ENCODE results near the gene AATF.

The AATF gene

DNA sequence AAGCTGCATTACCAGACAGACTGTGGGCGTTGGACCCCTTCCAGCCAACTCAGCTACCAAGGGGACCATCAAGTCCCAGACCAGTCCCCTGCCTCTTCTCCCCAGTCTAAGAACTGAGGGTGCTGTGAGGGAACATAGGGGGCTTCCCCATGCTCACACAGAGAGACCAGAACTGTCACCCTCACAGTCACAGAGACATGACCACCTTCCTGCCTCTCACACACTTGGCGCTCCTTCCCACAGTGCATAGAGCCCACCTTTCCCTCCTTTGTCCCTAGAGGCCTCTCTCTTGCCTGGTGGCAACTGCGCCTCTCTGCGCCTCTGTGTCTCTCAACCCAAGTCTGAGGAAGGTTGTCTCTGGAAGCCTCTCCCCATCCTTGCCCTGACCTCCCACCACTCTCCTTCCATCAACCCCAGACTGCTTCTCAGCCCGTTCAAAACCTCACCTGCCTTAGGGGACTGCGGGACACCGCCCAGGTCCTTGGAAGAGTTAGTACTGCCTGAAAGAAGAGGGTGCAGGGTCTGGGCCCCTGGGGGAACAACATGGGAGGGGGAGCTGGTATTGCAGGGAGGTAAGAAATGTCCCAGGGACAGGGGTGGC lies 17.6 kb upstream of the AATF start:
- FAIRE-seq, result no peak

DNA sequence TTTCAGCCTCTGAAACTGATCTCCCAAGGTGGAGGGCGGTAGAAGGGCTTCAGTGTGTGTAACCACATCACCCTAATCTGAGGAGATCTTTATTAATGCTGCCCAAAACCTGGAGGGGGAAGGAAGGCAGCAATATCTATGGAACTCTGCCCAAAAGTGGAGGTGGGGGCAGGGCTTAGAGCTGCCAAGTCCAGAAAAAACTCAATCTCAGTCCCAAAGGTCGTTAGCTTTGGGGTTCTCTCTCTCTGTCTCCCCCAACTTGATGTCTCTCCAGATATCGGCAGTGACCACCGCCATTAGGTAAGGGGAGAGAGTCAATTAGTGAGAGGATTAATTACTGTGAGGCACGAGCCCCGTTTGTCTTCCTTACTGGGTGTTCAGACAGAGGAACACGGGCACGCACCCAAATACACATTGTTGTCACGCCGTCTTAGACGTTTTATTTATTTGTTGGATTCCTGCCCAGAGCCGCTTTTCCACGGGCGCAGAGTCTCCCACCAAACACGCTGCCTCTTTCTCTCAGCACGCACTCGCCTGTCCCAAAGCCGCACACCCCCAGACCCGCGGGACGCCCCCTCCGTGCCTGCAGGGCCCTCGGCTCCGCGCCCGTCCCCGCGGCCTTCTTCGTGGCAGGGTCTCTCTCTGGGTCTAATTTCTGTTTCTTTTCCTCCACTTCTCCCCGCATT lies 16.9 kb upstream of the AATF start:
- no peak for FAIRE-seq

DNA sequence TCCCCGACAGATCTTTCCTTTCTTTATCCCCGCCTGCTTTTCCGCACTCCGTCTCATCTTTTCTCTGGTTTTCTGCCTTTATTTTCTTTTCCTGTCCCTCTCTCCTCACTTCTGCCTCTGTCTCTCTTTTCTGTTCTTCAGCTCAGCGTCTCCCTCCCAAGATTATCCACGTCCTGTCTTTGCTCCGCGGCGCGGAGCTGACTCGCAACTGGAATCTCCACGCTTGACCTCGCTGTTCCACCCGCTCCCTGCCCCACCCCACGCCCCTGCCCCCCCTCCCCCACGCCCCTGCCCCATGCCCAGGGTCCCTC lies 16.4 kb upstream of the AATF start:
- no peak for FAIRE-seq

DNA sequence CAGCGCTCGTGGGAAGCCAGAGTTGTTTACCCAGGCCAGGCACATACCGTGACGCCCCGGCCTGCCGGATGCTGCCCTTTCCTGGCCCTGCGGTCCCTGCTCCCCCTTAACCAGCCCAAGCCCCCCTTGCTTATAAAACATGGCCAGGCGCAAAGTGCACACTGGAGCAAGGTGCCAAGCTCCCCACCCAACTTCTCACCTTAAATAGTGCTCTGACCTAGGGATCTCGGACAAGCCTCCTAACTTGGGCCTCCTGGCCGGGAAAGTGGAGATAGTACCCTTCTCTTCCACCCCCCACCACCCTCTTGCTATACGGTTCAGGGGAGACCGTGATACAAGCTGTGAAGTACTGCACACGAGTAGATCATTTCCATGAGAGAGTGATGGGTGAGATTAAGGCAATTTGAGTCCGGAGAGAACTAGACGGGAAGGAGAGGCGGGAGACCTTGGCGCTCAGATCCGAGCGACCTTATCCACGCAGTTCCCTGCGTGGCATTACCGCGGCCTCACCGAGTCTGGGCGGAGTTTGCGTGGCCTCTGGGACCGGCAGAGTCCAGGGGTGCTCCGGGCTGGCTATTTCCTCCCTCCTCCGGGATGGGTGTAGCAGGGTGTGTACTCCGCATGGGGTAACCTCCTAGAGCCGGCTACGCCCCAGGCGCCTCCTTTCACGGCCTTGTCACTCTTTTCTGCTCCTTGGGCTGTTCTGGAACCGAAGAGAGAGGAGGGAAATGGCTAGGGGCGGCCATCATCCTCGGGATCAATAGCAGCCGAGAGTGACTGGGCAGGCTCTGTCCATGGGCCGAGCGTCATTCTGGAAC lies 15.9 kb upstream of the AATF start:
- FAIRE-seq, result no peak

DNA sequence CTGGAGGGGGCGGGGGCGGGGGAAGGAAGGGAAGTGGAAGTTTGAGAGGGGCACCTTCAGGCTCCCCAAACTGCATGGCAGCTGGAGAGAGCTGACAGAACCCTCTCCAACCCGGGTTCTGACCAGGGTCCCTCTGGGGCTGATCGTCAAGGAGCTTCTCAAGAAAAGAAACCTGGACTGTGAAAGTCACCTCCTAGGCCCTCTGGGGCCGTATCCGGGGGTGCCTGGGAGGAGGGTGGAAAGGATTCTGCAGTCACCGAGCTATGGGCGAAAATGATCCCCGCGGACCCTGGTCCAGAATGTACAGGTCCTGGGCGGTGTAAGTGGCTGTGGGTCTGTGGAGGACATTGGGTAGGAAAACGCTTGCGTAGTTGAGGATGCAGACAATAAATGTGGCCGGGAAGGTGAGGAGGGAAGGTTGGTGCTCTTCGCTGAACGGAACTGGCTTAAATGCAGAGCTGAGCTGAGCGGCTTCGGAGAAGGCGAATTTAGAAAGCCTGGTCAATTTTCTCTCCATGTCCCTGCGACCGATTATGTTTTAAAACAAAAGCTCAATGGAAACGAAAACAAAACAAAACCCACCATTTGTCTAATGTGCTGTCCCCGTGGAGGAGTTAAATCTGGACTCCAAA lies 15.1 kb upstream of the AATF start:
- no peak for FAIRE-seq

DNA sequence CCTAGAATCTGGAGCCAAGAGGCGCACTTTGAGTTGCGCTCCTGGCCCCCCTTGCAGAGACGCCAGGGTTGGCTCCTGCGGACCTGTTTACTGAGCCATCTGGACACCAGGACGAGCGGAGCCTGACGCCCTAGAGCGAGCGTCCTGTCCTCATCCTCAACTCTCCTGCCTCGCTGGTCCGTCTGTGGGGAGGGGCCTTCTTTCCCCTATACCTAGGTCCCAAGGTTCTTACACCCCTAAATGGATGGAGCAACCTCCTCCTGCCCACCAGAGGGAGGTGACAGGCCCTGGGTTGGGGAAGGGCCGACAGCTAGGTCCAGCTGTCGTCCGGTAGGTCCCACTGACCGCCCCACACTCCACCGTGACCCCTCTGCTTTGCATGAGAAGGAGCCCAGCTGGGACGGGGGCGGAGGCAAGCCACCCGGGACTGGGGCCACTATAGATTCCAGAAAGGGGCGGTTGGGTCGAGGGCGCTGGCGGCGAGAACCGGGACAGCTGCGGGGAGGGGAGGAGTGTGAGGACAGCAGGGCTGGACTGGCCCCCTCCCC lies 14.5 kb upstream of the AATF start:
- no peak for FAIRE-seq

DNA sequence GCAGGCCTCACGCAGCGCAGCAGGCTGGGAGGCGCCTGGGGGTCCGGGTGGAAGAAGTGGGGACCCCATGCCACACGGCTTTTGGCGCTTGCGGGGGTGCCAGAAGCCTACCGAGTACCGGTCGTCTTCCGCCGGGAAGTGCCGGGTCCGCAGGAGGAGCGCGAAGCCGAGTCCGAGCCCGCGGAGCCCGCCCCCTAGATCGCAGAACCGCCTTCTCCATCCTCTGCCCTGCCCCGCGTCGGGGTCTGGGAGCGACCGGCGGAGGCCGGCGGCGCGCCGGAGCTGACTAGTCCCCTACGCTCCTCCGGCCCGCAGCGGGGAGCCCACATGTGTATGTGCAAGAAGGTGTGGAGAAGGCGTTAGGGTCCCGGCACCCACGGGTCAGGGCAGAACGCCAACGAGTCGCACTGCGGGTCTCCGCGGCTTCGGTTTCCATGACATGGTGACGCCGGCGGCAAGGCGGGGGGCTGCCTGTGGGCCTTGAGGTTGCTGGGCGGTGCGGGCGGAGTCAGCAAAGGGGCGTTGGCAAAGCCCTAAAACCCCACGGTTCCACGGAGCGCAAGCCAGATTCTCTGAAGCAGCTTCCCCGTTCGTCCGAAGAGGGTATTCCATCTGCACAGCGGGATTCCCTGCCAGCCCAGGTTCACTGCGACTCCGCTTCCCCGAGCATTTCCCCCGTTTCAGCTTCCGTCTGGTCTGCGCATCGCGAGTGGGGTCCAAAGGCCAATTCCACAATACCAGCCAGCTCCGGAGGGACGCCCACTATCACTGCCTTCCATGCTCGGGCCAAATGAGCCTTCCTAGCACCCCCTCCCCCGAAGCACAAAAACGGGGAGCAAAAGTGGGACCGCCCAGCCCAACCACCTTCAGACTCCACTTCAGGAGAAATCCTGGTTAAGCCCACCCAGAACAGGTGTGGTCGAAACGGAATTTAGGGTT lies 13.8 kb upstream of the AATF start:
- FAIRE-seq, result no peak

DNA sequence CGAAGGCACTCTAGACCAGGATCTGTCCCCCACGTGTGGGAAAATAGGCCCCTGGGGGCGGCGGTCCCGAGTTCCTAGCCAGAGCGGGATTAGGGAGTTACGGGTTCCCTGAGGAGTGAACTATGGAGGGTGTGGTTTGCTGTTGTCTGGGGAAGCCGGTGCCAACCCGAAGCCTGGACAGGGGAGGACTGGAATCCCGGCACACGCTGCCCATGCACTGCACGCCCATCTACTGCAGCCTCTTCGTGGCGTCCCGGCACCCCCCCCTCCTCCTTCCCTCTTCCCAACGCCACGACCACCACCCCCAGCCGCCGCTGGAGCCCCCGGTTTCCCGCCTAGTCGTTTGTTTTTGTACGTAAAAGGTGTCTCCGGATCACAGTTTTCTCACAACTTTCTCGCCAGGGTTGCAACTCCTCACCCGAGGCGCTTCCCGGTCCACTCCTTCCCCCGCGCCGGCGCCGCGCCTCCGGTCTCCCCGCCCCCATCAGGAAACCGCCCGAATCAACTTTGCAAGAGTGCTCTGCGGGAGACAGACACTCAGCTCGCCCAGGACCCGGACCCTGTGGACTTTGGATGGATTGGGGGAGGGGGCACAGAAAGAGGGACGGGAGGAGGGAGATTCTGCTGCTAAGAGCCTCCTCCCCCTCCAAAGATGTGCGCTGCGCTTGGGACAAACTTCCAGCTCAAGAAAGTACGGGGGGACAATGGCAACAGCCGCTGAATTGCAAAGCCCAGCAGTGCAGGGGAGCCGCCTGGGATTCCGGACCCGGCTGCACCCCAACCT lies 12.9 kb upstream of the AATF start:
- FAIRE-seq, result no peak

DNA sequence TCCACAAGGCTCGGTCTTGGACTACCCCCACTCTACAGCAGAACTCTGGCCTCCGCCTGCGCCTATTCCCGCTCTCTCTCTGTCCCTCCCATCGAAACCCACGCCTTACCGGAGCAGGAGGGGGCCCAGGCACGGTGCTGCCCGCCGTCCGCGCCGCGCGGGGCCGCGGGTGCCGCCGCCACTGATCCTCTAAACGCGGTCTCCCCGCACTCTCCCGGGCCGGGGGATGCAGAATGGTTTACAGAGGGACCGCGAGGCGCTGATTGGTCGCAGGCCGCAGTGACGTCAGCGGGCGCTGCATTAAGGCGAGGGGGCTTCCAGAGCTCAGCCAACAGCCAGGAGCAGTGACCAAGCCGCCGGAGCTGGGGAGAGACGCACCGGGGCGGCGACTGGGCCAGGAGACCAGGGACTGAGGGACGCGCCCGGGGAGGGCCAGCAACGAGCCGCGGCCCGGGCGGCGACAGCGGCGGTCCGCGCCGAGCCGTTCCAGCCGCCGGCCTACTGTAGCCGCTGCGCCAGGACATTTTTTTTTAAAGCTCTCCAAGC lies 12.2 kb upstream of the AATF start:
- no peak for FAIRE-seq

DNA sequence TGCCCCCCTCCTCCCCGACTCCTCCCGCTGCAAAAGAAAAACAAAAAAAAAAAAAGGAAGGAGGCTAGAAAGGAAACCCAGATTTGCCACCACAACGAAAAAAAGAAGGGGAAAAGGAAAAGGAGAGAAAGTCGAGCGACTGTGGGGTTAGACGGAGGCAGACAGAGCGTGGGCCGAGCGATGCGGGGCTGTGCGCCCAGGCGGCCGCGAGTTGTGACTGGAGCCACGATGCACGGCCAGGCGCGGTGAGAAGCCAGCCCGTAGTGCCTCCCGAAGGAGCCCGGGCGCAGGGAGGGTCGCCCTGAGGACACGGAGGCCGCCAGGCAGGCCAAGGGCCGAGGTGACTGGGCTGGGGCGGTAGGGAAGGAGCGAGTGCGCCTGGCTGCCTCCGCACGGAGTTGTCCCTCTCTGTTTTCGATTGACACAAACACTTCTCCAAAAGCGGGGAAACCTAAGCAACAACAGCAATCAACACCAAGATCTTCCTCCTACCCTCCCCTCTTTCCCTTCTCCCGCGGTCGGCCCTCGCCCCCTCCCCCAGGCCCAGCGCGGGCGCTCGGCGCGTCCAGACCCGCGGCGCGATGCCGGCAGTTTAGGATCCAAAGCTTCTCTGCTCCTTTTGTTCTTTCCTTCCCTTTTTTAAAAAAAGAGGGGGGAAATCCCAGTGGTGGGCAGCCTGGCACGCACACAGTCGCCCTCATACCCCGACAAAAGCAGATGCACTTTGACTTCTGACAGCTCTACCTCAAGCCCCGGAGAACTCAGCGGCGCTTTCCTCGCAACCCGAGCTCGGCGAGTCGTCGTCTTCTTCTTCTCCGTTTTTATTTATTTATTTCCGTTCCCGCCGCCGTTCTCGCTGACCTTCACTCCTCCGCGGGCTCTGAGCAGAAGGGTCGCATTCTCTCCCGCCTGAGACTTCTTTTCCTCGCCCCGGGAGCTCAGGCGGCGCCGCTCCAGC lies 11.5 kb upstream of the AATF start, which contains the start of gene LHX1:
Gene LHX1 (plus strand): TSS at position 475 of the 958 bp plus-strand sequence. CDS start 723 bp downstream, outside the sequence.
- no peak for FAIRE-seq

DNA sequence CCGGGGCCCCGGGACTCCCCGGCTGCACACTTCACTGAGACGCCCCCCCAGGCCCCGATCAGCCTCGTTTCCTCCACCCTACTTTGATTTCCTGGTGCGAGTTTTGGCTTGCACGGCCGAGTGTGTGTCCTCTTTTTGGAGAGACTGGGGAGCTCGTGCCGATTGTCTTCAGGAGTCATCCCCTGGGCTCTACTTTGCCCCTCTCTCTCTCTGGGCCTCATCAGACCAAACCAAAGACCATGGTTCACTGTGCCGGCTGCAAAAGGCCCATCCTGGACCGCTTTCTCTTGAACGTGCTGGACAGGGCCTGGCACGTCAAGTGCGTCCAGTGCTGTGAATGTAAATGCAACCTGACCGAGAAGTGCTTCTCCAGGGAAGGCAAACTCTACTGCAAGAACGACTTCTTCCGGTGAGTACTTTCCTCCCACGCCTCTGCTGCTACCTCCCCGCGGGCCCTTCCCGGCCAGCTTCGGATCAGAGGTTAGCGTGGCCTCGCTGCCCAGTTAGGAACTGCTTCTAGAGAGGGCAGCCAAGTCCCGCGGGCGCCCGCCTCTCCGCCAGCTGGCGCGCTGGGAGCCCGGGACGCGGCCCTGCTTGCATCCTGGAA lies 10.7 kb upstream of the AATF start:
- FAIRE-seq, result no peak

DNA sequence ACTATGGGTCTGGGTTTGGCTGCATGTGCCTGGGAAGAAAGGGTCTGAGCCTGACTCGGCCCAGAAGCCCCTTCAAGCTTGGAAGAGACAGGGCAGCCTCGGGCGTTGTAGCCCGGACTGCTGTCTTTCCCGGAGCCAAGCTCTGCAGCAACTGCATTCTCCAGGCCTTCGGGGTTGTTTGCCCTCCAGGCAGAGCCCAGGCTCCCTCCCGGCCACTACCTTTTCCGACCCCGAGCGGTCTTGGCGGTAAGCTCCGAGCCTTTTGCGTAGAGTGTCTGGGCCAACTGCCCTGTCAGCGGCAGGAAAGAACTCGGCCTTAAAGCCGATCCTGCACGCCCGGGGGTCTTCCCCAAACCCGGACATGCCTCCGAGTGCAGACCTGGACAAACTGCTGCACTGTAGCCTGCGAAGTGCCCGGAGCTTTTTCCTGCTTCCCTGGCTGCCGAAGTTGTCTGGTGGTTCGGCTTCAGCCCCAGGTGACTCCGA lies 10.1 kb upstream of the AATF start:
- FAIRE-seq, result no peak

DNA sequence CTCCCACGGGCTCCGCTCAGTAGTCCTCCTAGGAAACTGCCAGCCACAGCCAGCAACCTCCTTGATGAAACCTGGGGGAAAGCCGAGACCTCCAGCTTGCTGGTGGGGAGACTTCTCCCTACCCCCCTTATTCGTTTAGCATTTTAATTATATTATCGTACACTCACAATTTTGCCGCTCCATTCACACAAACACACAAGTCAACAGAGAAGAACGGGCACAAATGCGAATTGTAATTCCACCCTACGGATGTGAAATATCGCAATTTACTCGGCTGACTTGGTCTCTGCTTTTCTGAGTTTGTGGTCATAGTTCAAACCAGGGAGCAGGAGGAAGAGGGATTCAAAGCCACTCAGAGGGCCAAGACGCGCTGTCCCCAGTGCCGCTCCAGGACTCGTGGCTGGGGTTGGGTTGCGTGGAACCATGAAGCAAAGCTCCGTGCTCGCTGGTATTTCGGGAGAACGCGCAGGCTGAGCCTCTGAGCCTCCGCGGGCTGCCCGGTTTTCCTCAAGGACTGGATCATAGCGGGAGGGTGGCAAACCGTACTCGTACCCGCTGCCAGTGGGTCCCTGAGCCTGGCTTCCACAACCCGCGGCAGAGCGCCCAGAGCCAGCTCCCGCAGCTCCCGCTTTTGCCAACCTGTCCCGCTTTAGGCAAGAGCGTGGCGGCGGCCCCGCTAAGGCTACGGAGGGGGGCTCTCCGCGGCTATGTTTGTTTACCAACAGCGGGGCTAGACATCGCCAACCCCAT lies 9.5 kb upstream of the AATF start:
- no peak for FAIRE-seq

DNA sequence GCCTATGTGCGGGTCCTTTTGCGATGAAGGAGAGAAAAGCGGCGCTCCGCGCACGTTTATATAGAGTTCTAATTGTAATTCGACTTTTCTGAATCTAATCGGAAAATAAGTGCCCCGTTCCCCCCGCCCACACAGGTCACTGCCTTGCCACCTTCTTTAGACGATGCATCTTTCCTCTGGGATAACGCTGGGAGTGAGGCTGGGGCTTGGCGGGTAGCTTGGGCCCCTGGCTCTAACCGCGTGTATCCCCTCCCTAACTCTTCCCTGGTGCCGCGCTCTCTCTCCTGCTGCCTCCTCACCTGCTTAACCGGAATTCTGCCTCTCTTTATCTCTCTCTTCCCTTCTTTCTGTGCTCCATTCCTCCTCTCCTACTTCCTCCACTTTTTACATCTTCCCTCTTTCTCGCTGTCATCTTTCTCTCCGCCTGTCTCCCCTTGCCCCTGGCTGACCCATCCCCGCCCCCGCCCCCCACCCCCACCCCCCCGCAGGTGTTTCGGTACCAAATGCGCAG lies 8.9 kb upstream of the AATF start:
- no peak for FAIRE-seq

DNA sequence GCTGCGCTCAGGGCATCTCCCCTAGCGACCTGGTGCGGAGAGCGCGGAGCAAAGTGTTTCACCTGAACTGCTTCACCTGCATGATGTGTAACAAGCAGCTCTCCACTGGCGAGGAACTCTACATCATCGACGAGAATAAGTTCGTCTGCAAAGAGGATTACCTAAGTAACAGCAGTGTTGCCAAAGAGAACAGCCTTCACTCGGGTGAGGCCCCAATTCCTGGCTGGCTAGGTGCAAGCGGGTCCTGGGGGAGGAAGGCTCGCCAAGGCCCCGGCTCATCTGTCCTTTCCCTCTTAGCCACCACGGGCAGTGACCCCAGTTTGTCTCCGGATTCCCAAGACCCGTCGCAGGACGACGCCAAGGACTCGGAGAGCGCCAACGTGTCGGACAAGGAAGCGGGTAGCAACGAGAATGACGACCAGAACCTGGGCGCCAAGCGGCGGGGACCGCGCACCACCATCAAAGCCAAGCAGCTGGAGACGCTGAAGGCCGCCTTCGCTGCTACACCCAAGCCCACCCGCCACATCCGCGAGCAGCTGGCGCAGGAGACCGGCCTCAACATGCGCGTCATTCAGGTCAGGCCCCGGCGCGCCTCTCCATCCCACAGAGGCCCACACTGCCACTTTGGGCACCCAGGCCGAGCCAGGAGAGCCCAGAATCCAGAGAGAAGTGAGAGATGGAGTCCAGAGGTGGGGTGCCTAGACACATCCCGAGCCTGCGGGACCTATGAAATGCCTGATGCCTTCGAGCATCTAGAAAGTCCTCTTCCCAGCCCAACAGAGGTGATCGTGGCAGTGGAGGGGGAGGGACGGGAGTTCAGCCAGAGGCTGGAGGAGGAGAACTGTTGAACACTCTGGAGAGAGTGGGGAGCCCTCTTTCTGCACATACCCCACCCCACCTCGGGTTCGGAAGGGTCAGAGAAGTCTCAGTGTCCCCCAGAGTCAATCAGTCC lies 8.2 kb upstream of the AATF start:
- FAIRE-seq, result no peak

DNA sequence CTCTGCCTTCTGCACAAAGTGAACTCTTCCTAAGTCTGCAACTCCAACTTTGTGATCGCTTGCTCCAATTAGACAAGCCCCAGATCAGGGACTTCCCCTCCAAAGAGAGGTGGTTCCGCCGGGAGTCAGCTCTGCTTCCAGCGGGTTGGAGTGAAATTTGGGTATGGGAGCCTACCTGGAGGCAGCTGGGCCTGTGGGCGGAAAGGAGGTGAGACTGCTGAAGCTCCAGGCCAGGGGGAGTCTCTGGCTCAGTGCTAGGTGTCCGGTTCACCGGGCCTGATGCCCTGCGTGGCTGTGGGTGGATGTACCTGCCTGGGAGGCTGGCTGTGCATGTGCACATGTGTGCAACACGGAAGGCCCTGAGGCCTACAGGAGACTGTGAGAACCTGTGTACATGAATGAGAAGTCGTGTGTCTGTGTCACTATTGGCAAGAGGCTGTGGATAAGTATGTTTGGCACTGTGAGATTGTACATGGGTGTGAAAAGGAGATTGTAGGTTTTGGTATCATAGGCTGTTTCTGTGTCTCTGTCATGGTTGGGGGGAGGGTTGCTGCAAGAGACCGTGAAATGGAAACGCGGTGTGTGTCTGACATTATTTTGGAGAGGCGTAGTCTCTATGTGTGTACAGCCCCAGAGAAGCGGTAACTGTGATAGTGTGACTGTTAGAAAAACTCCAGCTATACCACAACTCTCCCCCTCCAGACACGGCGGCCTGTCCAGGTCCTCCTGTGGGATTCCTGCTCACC lies 7.3 kb upstream of the AATF start:
- no peak for FAIRE-seq

Measured in colon (tissue), 2 donors.